Measurements from ENCODE around the gene PAK1IP1. TPM values are rescaled to one million over a fixed set of nuclear protein-coding genes. Genes with fewer than 3 reads are reported as not detected.

The PAK1IP1 gene
- total RNA-seq, 2 experiments from 2014 or later: 13.4 to 15.1 TPM

Other genes with a start within 250 kb of the PAK1IP1 start
- gene GCNT2, start 173.6 kb upstream of the PAK1IP1 start, total RNA-seq: 1 to 10 TPM; 5.0 to 5.5 TPM
- gene C6orf52, start 356 bp upstream of the PAK1IP1 start, total RNA-seq: 1 to 10 TPM; 1.1 to 1.9 TPM
- 10 to 100 TPM; 65.6 to 66.6 TPM for gene TMEM14C, start 28.1 kb downstream of the PAK1IP1 start, total RNA-seq
- 10 to 100 TPM; 78.3 to 83.6 TPM for gene TMEM14B, start 52.8 kb downstream of the PAK1IP1 start, total RNA-seq
- gene MAK, start 143.6 kb downstream of the PAK1IP1 start, total RNA-seq: under 1 TPM in 1 of 2 experiments, not detected in 1; 0.07 TPM
- not detected for gene GCM2, start 187.1 kb downstream of the PAK1IP1 start, total RNA-seq
- gene SYCP2L, start 192.1 kb downstream of the PAK1IP1 start, total RNA-seq: under 1 TPM; 0.25 to 0.37 TPM

Measured in activated CD4-positive, alpha-beta T cell treated with anti-CD3 and anti-CD28 coated beads, Interleukin-2, amount 10 ng/mL, durations not matched to agents 7 days and 5 days (primary cell).